GM12865 (cell line): Measurements from ENCODE around the gene OR8B8.

Experiments
- DNase-seq: peaks from one replicate; pipeline ENCODE4 v3.0.0; 2010; ENCODE audit warnings: low read depth
- H3K4me3 ChIP-seq: 2 replicates; pipeline ENCODE4 v1.5.1; 2011; ENCODE audit warnings: mild to moderate bottlenecking, low read depth, low read length, control low read depth
- TF ChIP-seq, protein P1 (sequence below): IDR thresholded peaks from 2 replicates; pipeline ENCODE4 v1.5.1; 2011; ENCODE audit warnings: low read length, control low read depth, low read depth, inconsistent platforms; ENCODE audit not compliant: insufficient read depth; ENCODE audit errors: missing control alignments

Gene OR8B8

DNA sequence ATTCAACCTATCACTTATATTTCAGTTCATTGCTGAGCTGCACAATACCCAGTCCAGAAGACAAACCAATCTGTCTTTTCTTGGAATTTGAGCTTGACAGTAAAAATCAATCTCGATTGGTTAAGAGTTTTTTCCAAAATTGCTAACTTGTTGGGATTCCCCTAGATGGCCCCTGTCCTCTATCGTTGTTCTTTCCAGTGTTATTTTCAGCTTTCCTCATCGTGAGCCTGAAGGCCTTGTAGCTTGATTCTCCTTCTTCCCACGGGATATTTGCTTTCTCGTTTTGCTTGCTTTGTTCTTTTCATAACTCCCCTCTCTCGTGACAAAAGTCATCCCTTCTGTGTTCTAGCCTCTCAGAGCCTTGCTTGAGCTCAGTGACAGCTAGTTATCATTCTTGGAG, 3.1 kb downstream of the OR8B8 start:
- TF ChIP-seq, protein P1, sequence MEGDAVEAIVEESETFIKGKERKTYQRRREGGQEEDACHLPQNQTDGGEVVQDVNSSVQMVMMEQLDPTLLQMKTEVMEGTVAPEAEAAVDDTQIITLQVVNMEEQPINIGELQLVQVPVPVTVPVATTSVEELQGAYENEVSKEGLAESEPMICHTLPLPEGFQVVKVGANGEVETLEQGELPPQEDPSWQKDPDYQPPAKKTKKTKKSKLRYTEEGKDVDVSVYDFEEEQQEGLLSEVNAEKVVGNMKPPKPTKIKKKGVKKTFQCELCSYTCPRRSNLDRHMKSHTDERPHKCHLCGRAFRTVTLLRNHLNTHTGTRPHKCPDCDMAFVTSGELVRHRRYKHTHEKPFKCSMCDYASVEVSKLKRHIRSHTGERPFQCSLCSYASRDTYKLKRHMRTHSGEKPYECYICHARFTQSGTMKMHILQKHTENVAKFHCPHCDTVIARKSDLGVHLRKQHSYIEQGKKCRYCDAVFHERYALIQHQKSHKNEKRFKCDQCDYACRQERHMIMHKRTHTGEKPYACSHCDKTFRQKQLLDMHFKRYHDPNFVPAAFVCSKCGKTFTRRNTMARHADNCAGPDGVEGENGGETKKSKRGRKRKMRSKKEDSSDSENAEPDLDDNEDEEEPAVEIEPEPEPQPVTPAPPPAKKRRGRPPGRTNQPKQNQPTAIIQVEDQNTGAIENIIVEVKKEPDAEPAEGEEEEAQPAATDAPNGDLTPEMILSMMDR: no peak
- no peak overlapping the region for H3K4me3 ChIP-seq
- DNase-seq: no peak

DNA sequence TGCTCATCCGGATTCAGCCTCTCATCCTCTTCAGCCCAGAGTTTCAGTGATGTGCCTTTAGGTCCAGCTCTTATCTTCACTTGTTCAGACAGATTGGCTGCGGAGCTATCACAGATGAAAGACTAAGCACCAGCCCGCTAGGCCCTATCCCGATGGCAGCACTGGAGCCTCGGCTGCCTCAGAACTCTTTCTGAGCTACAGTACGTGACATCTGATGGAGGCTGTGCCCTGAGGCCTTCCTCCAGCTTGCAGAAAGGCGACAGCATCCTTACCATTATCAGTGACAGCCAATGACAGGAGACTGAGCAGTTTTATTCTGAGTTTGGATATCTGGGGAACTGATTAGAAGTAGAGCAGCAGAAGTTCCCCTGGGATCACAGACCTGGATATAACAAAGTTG, 4.0 kb downstream of the OR8B8 start:
- DNase-seq: no peak
- H3K4me3 ChIP-seq: no peak overlapping the region
- TF ChIP-seq, protein P1: no peak

DNA sequence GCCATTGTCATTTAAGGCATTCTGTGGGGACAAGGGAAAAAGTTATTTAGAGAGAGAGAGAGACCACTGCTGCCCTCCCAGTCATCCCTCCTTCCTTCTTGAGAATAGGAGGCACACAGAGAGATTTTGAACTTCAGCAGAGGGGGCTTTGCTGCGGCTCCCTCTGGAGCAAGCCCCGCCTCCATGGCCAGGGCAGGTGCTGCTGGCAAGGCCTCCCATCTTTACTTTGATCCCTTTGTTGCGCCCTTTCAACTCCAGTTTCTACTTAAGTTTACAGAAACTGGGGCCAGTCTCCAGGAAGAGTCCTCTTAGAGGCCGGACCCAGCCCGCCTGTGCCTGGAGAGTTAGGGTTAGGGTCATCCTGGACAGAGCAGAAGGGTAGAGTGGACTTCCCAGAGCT, 4.4 kb downstream of the OR8B8 start:
- DNase-seq: no peak
- TF ChIP-seq, protein P1: no peak
- H3K4me3 ChIP-seq: no peak overlapping the region

DNA sequence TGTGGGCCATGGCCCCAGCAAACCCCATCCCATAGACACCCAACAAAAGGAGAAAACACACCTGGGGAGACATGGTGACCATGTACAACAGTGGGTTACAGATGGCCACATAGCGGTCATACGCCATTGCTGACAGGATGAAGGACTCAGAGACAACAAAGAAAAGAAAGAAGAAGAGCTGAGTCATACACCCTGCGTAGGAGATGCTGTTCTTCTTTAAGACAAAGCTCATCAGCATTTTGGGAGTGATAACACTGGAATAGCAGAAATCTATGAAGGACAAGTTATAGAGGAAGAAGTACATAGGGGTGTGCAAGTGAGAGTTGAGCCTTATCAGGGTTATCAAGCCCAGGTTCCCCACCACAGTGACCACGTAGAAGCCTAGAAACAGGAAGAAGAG, 4.9 kb downstream of the OR8B8 start:
- H3K4me3 ChIP-seq: no peak overlapping the region
- TF ChIP-seq, protein P1: no peak
- no peak for DNase-seq

DNA sequence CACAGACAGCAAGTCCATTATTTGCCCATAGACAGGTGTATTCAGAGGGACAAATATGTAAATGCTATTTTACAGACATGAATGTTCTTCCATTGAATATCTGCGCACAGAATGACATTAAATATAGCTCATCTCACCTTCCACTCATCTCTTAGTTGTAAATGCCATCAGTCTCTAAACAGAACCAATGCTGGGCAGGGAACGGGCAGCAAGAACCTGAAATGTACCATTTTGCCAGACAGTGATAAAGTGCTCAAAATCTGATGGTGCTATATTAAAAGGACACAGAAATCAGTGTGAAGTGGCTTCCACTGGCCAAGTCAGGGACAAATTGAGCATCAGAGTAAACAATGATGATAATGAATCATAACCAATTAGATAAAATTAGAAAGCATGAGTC, 10.8 kb downstream of the OR8B8 start:
- TF ChIP-seq, protein P1: no peak

DNA sequence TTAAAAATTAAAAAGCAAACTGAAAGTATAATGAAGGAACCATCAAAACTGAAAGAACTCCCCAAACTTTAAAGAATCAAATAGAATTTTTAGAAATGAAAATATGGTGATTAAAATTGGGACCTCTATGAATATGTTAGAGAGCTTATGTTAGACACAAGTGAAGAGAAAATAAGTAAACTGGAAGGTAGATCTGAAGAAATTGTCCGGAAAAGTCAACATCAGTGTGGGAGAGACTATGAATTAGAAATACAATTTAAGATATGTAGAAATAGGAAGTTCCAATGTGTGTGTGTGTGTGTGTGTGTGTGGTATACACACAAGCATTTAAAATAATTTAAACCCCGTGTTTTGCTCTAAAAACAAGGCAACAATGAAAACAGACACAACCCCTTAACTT, 15.9 kb downstream of the OR8B8 start:
- TF ChIP-seq, protein P1: no peak
- DNase-seq: no peak
- no peak overlapping the region for H3K4me3 ChIP-seq

More for the DNA sequence above, 10.8 kb downstream of the OR8B8 start:
- DNase-seq: no peak
- H3K4me3 ChIP-seq: no peak overlapping the region

DNA sequence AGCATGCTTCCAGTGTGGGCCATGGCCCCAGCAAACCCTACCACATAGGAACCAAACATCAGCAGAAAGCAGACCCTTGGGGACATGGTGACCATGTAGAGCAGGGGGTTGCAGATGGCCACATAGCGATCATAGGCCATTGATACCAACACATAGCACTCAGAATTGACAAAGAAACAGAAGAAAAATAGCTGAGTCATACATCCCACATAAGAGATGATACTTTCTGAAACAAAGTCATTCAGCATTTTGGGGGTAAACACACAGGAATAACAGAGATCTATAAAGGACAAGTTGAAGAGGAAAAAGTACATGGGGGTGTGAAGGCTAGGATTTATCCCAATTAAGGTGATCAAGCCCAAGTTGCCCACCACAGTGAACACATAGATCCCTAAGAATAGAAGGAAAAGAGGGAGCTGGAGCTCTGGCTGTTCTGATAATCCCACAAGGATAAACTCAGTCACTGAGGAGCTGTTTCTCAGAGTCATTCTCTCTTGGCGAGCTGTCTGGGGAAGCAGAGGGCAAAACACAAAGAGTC, 21.0 kb downstream of the OR8B8 start, which contains the start of gene OR8B4:
TSS of gene OR8B4 (minus strand) at position 488 of the 538 bp plus-strand sequence. CDS start at position 488, 0 bp downstream.
- TF ChIP-seq, protein P1: no peak
- no peak within 1 kb of the TSS for H3K4me3 ChIP-seq
- DNase-seq: no peak
